ENCODE results near the gene ACAP1. TPM values are rescaled to one million over a fixed set of nuclear protein-coding genes. Genes with fewer than 3 reads are reported as not detected.

Gene ACAP1
- total and polyA plus RNA-seq, 4 donors, result 1.1 to 7.4 (median 4.7) TPM

DNA sequence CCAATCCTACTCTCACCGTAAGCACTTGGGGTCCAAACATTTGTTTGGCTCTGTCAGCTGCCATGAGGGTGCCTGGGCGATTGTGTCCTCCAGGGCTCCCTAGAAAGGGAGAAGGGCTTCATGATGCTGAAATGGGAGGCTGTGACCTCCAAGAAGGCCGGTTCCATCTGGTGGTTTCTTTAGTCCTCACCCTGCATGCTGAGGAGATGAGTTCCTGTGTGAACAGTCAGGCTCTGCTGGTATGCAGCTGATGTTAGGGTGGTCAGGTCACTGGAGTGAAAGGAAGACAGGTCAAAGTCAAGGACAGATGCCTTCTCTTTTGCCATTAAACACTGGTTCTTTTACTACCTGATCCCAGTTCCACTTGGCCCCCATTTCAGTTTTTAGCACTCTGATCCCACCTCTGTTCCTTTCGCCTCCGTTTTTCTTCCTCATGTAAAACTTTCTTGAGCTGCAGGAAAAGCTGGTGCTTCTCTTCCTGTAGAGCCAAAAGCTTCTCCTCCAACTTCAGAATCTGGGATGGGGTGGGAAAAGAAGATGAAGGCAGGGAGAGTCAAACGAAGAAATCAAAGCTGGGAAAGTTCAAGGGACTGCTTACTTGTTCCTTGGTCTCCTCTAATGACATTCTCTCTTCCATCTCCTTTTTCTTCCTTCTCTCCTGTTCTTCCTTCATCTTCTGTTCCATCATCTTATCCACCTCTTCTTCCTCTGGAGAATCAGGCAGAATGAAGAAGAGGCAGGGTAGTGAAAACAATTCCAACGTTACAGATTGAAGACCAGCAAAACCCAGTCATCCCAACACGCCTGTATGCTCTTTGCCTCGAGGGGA is 22.2 kb upstream of the ACAP1 start (continued):
- TF ChIP-seq FOXA2 (IDR thresholded peaks at IDR 0.05), result no peak
- no peak for TF ChIP-seq JUND (IDR thresholded peaks at IDR 0.05)
- no peak for TF ChIP-seq HNF4A (conservative IDR thresholded peaks at IDR 0.05)
- no peak for TF ChIP-seq NR2F2 (IDR thresholded peaks at IDR 0.05)
- no peak for TF ChIP-seq EGR1 (IDR thresholded peaks at IDR 0.05; ENCODE audit: low read depth in 2 of 2)
- TF ChIP-seq, protein P1, sequence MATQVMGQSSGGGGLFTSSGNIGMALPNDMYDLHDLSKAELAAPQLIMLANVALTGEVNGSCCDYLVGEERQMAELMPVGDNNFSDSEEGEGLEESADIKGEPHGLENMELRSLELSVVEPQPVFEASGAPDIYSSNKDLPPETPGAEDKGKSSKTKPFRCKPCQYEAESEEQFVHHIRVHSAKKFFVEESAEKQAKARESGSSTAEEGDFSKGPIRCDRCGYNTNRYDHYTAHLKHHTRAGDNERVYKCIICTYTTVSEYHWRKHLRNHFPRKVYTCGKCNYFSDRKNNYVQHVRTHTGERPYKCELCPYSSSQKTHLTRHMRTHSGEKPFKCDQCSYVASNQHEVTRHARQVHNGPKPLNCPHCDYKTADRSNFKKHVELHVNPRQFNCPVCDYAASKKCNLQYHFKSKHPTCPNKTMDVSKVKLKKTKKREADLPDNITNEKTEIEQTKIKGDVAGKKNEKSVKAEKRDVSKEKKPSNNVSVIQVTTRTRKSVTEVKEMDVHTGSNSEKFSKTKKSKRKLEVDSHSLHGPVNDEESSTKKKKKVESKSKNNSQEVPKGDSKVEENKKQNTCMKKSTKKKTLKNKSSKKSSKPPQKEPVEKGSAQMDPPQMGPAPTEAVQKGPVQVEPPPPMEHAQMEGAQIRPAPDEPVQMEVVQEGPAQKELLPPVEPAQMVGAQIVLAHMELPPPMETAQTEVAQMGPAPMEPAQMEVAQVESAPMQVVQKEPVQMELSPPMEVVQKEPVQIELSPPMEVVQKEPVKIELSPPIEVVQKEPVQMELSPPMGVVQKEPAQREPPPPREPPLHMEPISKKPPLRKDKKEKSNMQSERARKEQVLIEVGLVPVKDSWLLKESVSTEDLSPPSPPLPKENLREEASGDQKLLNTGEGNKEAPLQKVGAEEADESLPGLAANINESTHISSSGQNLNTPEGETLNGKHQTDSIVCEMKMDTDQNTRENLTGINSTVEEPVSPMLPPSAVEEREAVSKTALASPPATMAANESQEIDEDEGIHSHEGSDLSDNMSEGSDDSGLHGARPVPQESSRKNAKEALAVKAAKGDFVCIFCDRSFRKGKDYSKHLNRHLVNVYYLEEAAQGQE (IDR thresholded peaks at IDR 0.05), result no peak

DNA sequence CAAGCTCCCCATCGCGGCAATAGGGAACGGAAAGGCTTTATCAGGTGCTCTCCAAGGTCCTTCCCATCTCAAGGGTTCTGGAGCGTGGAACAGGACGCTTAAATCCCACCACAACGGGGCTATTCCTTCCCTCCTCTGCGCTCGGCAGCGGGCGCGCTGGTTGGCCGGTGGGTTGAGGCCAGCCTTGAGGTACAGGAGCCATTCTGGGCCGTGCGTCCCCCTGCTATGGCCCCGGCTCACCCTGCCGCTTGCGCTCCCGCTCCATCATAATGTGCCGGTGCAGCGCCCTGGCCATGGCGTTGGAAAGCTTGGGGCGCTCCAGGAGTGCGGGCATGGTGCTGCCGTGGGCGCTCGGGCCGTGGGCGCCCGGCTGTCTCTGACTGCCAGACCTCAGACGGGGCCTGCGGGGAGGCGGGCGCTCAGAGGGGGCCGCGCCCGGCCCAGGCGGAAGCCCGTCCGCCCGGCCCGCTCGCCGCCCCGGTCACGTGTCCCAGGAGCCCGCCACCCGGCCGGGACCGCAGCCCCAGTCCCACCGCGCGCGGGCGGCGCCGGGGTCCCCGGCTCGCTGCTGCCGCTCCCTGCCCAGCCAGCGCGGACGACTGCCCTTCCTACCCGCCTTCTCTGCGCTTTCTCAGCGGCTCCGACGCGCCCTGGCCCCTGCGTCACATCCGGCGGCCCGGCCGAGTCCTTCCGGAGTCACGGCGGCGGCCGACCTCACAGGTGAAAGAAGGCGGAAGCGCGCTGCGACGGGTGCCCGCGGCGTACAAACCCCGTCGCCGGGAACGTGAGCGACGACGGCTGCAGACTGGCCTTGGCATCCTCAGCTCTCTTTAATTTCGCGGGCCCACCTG is 21.4 kb upstream of the ACAP1 start, which contains the start of gene GPS2:
TSS of gene GPS2 (minus strand) at position 642 of the 851 bp plus-strand sequence. CDS start at position 334, 308 bp downstream.
- TF ChIP-seq RXRA (IDR thresholded peaks at IDR 0.05), result no peak
- no peak for TF ChIP-seq NR2F2 (IDR thresholded peaks at IDR 0.05)
- TF ChIP-seq, protein P2, sequence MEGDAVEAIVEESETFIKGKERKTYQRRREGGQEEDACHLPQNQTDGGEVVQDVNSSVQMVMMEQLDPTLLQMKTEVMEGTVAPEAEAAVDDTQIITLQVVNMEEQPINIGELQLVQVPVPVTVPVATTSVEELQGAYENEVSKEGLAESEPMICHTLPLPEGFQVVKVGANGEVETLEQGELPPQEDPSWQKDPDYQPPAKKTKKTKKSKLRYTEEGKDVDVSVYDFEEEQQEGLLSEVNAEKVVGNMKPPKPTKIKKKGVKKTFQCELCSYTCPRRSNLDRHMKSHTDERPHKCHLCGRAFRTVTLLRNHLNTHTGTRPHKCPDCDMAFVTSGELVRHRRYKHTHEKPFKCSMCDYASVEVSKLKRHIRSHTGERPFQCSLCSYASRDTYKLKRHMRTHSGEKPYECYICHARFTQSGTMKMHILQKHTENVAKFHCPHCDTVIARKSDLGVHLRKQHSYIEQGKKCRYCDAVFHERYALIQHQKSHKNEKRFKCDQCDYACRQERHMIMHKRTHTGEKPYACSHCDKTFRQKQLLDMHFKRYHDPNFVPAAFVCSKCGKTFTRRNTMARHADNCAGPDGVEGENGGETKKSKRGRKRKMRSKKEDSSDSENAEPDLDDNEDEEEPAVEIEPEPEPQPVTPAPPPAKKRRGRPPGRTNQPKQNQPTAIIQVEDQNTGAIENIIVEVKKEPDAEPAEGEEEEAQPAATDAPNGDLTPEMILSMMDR (IDR thresholded peaks at IDR 0.05; ENCODE audit: low read depth, low read length, missing input control), result no peak
- TF ChIP-seq EGR1 (IDR thresholded peaks at IDR 0.05; ENCODE audit: low read depth in 2 of 2), result peak in 1 of 2 donors; percentile 42
- no peak for TF ChIP-seq HNF4A (conservative IDR thresholded peaks at IDR 0.05)
- TF ChIP-seq, protein P3, sequence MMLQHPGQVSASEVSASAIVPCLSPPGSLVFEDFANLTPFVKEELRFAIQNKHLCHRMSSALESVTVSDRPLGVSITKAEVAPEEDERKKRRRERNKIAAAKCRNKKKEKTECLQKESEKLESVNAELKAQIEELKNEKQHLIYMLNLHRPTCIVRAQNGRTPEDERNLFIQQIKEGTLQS (IDR thresholded peaks at IDR 0.05), result no peak
- no peak for TF ChIP-seq JUND (IDR thresholded peaks at IDR 0.05)
- TF ChIP-seq HNF4G (IDR thresholded peaks at IDR 0.05), result no peak
- TF ChIP-seq, protein P1 (IDR thresholded peaks at IDR 0.05), result peak; percentile 97
- TF ChIP-seq SP1 (IDR thresholded peaks at IDR 0.05), result no peak
- TF ChIP-seq, protein P4, sequence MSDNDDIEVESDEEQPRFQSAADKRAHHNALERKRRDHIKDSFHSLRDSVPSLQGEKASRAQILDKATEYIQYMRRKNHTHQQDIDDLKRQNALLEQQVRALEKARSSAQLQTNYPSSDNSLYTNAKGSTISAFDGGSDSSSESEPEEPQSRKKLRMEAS (IDR thresholded peaks at IDR 0.05), result no peak
- peak; percentile 72 for TF ChIP-seq YY1 (IDR thresholded peaks at IDR 0.05)
- TF ChIP-seq FOXA2 (IDR thresholded peaks at IDR 0.05), result no peak
- TF ChIP-seq GABPA (IDR thresholded peaks at IDR 0.05 in 1 of 2, conservative IDR thresholded peaks at IDR 0.05 in 1 of 2), result peak; percentile 87 to 96
- TF ChIP-seq FOXA1 (IDR thresholded peaks at IDR 0.05), result no peak
- no peak for TF ChIP-seq TAF1 (conservative IDR thresholded peaks at IDR 0.05)
- TF ChIP-seq, protein P5, sequence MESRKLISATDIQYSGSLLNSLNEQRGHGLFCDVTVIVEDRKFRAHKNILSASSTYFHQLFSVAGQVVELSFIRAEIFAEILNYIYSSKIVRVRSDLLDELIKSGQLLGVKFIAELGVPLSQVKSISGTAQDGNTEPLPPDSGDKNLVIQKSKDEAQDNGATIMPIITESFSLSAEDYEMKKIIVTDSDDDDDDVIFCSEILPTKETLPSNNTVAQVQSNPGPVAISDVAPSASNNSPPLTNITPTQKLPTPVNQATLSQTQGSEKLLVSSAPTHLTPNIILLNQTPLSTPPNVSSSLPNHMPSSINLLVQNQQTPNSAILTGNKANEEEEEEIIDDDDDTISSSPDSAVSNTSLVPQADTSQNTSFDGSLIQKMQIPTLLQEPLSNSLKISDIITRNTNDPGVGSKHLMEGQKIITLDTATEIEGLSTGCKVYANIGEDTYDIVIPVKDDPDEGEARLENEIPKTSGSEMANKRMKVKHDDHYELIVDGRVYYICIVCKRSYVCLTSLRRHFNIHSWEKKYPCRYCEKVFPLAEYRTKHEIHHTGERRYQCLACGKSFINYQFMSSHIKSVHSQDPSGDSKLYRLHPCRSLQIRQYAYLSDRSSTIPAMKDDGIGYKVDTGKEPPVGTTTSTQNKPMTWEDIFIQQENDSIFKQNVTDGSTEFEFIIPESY (IDR thresholded peaks at IDR 0.05), result no peak
- no peak for TF ChIP-seq RAD21 (IDR thresholded peaks at IDR 0.05)
- Histone ChIP-seq H3K4me1 (ENCODE audit: control insufficient read depth in 4 of 4, insufficient read depth in 4 of 4, low read length in 3 of 4) (peaks cover 7 to 46% (median 28%) of the 10 kb centered on the region in 4 donors), H3K27me3 (ENCODE audit: control insufficient read depth in 4 of 4, insufficient read depth in 4 of 4, low read length in 3 of 4) (no peaks in the 10 kb centered on the region), H3K9me3 (ENCODE audit: control insufficient read depth in 4 of 4, low read length in 3 of 4) (no peaks in the 10 kb centered on the region), H3K36me3 (ENCODE audit: control insufficient read depth in 4 of 4, insufficient read depth in 3 of 4, low read depth in 1 of 4, low read length in 3 of 4) (peaks cover 20 to 56% (median 44%) of the 10 kb centered on the region in 4 donors), H3K27ac (ENCODE audit: low read depth in 1 of 2, low read length in 2 of 2) (peak within 1 kb of the TSS; percentile 78 to 84), H3K4me3 (ENCODE audit: low read depth in 1 of 3, low read length in 3 of 3) (peak within 1 kb of the TSS; percentile 66 to 88 (median 76)), H3K9ac (ENCODE audit: low read depth in 1 of 2, low read length in 2 of 2) (peak within 1 kb of the TSS; percentile 21 to 68)
- under 1% methylated on average over 95 of the region's 95 CpGs for WGBS
- peak; percentile 94 for DNase-seq (ENCODE audit: low spot score)
